IPS-18c (cell line): ENCODE measurements around the gene NXPH4.

Experiments used
- H3K4me3 ChIP-seq: 2 replicates; pipeline ENCODE4 v1.7.0; 2013; ENCODE audit warnings: low read depth, mild to moderate bottlenecking, low read length, moderate library complexity; ENCODE audit not compliant: insufficient read depth
- H3K9me3 ChIP-seq: one replicate; pipeline ENCODE4 v1.6.1; 2013; ENCODE audit warnings: mild to moderate bottlenecking, low read length, moderate library complexity; ENCODE audit not compliant: control insufficient read depth, insufficient read depth

NXPH4 gene

GRCh38 chr12:57195611-57196371 is 20.8 kb upstream of the NXPH4 start:
- Histone ChIP-seq H3K4me3 (no peak overlapping the region), H3K9me3 (no peaks in the 10 kb centered on the region)

GRCh38 chr12:57196439-57196838 is 20.2 kb upstream of the NXPH4 start:
- Histone ChIP-seq H3K9me3 (no peaks in the 10 kb centered on the region), H3K4me3 (no peak overlapping the region)

GRCh38 chr12:57196956-57197355 is 19.6 kb upstream of the NXPH4 start:
- Histone ChIP-seq H3K9me3 (no peaks in the 10 kb centered on the region), H3K4me3 (no peak overlapping the region)

GRCh38 chr12:57198329-57198728 is 18.3 kb upstream of the NXPH4 start:
- no peak overlapping the region for H3K4me3 ChIP-seq
- no peaks in the 10 kb centered on the region for H3K9me3 ChIP-seq

- Histone ChIP-seq H3K9me3 (no peaks in the 10 kb centered on the region), H3K4me3 (no peak overlapping the region)
These were observed 17.4 kb upstream of the NXPH4 start for GRCh38 chr12:57199191-57199590.

GRCh38 chr12:57200497-57200896 is 16.1 kb upstream of the NXPH4 start:
- H3K9me3 ChIP-seq = no peaks in the 10 kb centered on the region
- no peak overlapping the region for H3K4me3 ChIP-seq

- no peaks in the 10 kb centered on the region for H3K9me3 ChIP-seq
- H3K4me3 ChIP-seq = no peak overlapping the region
These were observed 15.4 kb upstream of the NXPH4 start for GRCh38 chr12:57201219-57201618.

- Histone ChIP-seq H3K4me3 (no peak overlapping the region), H3K9me3 (no peaks in the 10 kb centered on the region)
These were observed 15.0 kb upstream of the NXPH4 start for GRCh38 chr12:57201631-57202030.

GRCh38 chr12:57202321-57202720 is 14.3 kb upstream of the NXPH4 start:
- H3K4me3 ChIP-seq = no peak overlapping the region
- H3K9me3 ChIP-seq = no peaks in the 10 kb centered on the region

GRCh38 chr12:57203201-57203600 is 13.4 kb upstream of the NXPH4 start:
- Histone ChIP-seq H3K9me3 (no peaks in the 10 kb centered on the region), H3K4me3 (no peak overlapping the region)

GRCh38 chr12:57203791-57204190 is 12.8 kb upstream of the NXPH4 start:
- Histone ChIP-seq H3K9me3 (no peaks in the 10 kb centered on the region), H3K4me3 (no peak overlapping the region)

GRCh38 chr12:57204454-57204853 is 12.1 kb upstream of the NXPH4 start:
- no peaks in the 10 kb centered on the region for H3K9me3 ChIP-seq
- H3K4me3 ChIP-seq = no peak overlapping the region

GRCh38 chr12:57205186-57205585 is 11.4 kb upstream of the NXPH4 start:
- Histone ChIP-seq H3K4me3 (no peak overlapping the region), H3K9me3 (no peaks in the 10 kb centered on the region)

- no peaks in the 10 kb centered on the region for H3K9me3 ChIP-seq
- no peak overlapping the region for H3K4me3 ChIP-seq
These were observed 10.7 kb upstream of the NXPH4 start for GRCh38 chr12:57205931-57206330.

- Histone ChIP-seq H3K9me3 (no peaks in the 10 kb centered on the region), H3K4me3 (no peak overlapping the region)
These were observed 8.6 kb upstream of the NXPH4 start for GRCh38 chr12:57207731-57208630.

- no peaks in the 10 kb centered on the region for H3K9me3 ChIP-seq
These were observed 7.8 kb upstream of the NXPH4 start for GRCh38 chr12:57208631-57209282.

GRCh38 chr12:57209916-57210315 is 6.7 kb upstream of the NXPH4 start:
- no peaks in the 10 kb centered on the region for H3K9me3 ChIP-seq
- no peak overlapping the region for H3K4me3 ChIP-seq

More at GRCh38 chr12:57208631-57209282, 7.8 kb upstream of the NXPH4 start:
- H3K4me3 ChIP-seq = no peak overlapping the region

GRCh38 chr12:57210461-57210860 is 6.1 kb upstream of the NXPH4 start:
- Histone ChIP-seq H3K4me3 (no peak overlapping the region), H3K9me3 (no peaks in the 10 kb centered on the region)
